Measurements from ENCODE around the gene ZNF385C.
A peak's percentile ranks its signal among the peaks of the same experiment; 100 is the strongest.

Gene ZNF385C

DNA sequence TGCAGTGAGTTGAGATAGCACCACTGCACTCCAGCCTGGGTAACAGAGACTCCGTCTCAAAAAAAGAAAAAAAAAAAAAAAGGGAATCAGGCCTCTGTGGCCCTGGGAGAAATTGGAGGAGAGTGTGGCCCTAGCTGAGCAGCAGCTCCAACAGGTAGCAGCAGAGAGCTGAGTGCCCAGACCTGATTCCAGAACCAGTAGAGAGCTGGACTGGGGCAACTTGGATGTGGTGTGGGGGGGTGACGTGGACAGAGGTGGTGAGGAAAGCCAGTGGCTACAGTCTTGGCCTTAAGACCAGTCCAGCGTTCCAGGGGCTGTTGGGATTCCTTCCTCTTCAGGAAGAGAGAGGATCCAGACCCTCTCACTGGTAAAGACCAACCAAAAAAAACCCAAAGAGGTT, 26.0 kb upstream of the ZNF385C start:
- Histone ChIP-seq H3K4me1 (ENCODE audit: control insufficient read depth, insufficient read depth, low read length) (peaks cover 2% of the 10 kb centered on the region; the same call in 1 of the 2 replicates), H3K9me3 (ENCODE audit: control insufficient read depth, insufficient read depth, low read length) (no peaks in the 10 kb centered on the region), H3K27ac (ENCODE audit: low read length) (no peak overlapping the region), H3K27me3 (ENCODE audit: control insufficient read depth, insufficient read depth, low read length) (no peaks in the 10 kb centered on the region), H3K36me3 (ENCODE audit: control insufficient read depth, insufficient read depth, low read length) (peaks cover 20% of the 10 kb centered on the region), H3K4me3 (ENCODE audit: low read length) (no peak overlapping the region)
- DNase-seq (ENCODE audit: low read depth, low spot score) = no peak
- no CpG with 5 or more reads among the region's 3 CpGs for WGBS (ENCODE audit: insufficient coverage, insufficient read length)

DNA sequence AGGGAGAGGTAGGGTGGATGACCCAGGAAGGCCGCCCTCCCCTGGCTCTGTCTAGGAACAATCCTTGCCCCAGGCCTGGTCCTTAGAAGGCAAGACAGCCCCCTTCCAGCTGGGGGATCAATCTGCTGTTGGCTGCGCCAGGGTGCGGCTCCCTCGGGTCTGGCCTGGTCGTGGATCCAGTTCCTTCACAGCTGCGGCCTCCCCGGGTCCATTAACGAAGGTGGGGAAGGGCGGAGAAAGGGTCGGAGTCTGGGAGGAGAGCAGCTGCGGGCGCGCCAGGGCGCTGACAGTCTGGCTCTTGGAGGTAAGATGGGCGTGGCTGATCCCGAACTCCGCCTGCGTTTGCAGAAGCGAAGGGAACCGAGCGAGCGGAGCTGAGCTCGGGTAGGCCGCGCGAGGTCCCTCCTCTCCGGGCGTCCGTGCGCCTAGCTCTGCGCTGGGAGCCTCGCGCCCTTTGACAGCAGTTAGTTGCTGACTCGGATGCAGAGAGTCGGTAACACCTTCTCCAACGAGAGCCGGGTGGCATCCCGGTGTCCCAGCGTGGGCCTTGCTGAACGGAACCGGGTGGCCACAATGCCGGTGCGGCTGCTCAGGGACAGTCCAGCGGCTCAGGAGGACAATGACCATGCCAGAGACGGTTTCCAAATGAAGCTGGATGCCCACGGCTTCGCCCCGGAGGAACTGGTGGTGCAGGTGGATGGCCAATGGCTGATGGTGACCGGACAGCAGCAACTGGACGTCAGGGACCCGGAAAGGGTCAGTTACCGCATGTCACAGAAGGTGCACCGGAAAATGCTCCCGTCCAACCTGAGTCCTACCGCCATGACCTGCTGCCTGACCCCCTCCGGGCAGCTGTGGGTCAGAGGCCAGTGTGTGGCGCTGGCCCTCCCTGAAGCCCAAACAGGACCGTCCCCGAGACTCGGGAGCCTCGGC, 24.4 kb upstream of the ZNF385C start, which contains the start of gene HSPB9:
TSS of gene HSPB9 (plus strand) at position 434 of the 933 bp plus-strand sequence. CDS start at position 481, 47 bp downstream.
- no CpG with 5 or more reads among the region's 61 CpGs for WGBS (ENCODE audit: insufficient coverage, insufficient read length)

DNA sequence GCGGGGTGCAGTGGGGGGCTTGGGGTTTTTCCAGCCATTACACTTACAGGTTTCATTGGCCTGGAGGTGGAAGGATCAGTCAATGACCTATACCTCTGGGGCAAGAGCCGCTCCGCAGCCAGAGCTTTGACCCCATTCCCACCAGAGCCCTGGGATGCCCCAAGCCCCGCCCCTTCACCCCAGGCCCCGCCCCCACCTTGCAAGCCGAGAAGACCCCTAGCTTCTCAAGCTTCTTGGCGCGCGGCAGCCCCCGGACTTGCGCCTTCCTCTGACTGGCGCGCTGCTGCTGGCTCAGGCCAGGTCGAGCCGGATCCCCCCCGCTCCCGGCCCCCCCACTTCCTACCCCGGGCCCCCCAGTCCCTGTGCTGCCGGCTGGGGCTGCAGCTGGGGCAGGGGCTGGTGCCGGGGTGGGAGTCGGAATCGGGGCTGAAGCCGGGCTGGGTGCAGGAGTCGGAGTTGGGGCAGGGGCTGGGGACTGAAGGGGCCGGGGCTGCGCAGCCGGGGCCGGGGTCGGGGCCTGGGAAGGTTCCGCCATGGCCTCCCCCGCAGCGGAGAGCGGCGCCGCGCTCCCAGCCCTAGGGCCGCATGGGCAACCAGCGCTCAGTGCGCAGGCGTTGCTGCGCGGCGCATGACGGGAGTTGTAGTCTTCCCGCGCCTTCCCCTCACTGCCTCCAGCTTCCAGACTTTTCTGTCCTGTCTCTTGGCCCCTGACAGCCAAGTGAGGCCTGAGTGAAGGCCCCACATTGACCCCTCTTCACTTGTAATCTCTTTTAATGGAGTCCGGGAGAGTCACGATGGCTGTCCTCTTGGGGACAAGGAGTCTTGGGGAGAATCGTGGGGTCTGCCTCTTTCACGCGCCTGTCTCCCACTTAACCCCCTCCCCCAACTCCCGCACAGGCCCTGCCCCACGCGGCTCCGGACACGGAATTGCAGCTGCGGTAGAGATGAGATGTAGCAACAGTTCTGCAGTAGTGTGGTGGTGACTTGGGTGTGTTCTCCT, 22.8 kb upstream of the ZNF385C start, which contains the start of gene KAT2A:
TSS of gene KAT2A (minus strand) at position 598 of the 1,000 bp plus-strand sequence. CDS start at position 535, 63 bp downstream.
- peak; percentile 83 for DNase-seq (ENCODE audit: low read depth, low spot score)
- H3K36me3 ChIP-seq (ENCODE audit: control insufficient read depth, insufficient read depth, low read length) = peaks cover 3% of the 10 kb centered on the region; the same call in 1 of the 2 replicates

More for the DNA sequence above, 24.4 kb upstream of the ZNF385C start, which contains the start of gene HSPB9:
- Histone ChIP-seq H3K4me1 (ENCODE audit: control insufficient read depth, insufficient read depth, low read length) (peaks cover 2% of the 10 kb centered on the region; the same call in 1 of the 2 replicates), H3K27me3 (ENCODE audit: control insufficient read depth, insufficient read depth, low read length) (no peaks in the 10 kb centered on the region), H3K9me3 (ENCODE audit: control insufficient read depth, insufficient read depth, low read length) (no peaks in the 10 kb centered on the region), H3K36me3 (ENCODE audit: control insufficient read depth, insufficient read depth, low read length) (peaks cover 7% of the 10 kb centered on the region; the same call in 1 of the 2 replicates), H3K4me3 (ENCODE audit: low read length) (no peak within 1 kb of the TSS; the same call in 1 of the 2 replicates), H3K27ac (ENCODE audit: low read length) (no peak within 1 kb of the TSS)
- DNase-seq (ENCODE audit: low read depth, low spot score) = peak; percentile 78

DNA sequence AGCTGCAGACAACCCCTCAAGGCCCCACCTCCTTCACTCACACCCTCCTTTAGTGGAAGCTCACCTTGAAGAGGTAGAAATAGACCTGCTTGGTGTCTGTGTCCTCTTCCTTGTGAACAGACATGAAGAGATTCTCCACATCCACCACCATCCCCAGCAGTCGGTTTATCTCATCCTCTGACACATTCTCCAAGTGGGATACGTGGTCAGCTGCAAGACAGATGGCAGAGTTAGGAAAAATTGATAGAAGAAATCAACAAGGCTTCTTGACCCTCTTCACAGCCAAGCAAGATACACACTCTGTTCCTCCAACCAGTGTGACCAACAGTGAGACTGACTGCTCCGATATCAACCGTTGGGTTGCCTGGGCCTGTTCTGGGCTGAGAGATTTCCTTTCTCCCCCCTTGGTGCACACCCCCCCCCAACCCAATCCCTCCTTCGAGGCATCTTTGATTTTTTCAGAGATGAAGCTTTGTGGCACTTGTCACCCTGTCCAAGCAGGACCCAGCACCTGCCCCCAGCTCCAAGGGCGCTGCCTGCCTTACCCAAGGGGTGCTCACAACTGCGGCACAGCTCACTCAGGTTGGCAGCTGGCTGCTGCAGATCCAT, 22.0 kb upstream of the ZNF385C start:
- Histone ChIP-seq H3K27ac (ENCODE audit: low read length) (no peak overlapping the region), H3K4me3 (ENCODE audit: low read length) (no peak overlapping the region; the same call in 1 of the 2 replicates), H3K9me3 (ENCODE audit: control insufficient read depth, insufficient read depth, low read length) (no peaks in the 10 kb centered on the region), H3K27me3 (ENCODE audit: control insufficient read depth, insufficient read depth, low read length) (no peaks in the 10 kb centered on the region), H3K4me1 (ENCODE audit: control insufficient read depth, insufficient read depth, low read length) (peaks cover 2% of the 10 kb centered on the region; the same call in 1 of the 2 replicates), H3K36me3 (ENCODE audit: control insufficient read depth, insufficient read depth, low read length) (0 out of 2 replicates have a peak, but pooled peaks cover 4% of the 10 kb centered on the region)
- no CpG with 5 or more reads among the region's 7 CpGs for WGBS (ENCODE audit: insufficient coverage, insufficient read length)
- DNase-seq (ENCODE audit: low read depth, low spot score) = no peak

More for the DNA sequence above, 22.8 kb upstream of the ZNF385C start, which contains the start of gene KAT2A:
- Histone ChIP-seq H3K4me1 (ENCODE audit: control insufficient read depth, insufficient read depth, low read length) (peaks cover 2% of the 10 kb centered on the region; the same call in 1 of the 2 replicates), H3K27ac (ENCODE audit: low read length) (no peak within 1 kb of the TSS), H3K9me3 (ENCODE audit: control insufficient read depth, insufficient read depth, low read length) (no peaks in the 10 kb centered on the region), H3K4me3 (ENCODE audit: low read length) (peak within 1 kb of the TSS; percentile 63; the same call in 1 of the 2 replicates), H3K27me3 (ENCODE audit: control insufficient read depth, insufficient read depth, low read length) (no peaks in the 10 kb centered on the region)
- no CpG with 5 or more reads among the region's 57 CpGs for WGBS (ENCODE audit: insufficient coverage, insufficient read length)

DNA sequence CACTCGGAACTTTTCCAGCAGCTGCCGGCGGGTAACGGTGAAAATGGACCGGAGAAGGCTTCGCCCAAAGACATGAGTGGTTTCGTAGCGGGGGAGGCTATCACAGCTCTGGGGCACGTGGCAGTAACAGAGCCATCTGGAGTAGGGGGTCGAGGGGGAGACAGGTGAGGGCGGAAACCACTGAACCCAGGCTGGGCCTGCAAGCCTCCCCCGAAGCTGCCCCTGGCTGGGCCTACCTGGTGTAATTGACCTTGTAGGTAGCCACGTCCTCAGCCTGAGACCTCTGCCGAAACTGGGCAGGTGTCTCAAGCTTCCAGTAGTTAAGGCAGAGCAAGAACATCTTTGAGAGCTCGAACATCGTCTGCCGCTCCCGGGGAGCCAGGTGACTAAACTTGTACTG, 21.0 kb upstream of the ZNF385C start:
- Histone ChIP-seq H3K4me1 (ENCODE audit: control insufficient read depth, insufficient read depth, low read length) (peaks cover 2% of the 10 kb centered on the region; the same call in 1 of the 2 replicates), H3K27me3 (ENCODE audit: control insufficient read depth, insufficient read depth, low read length) (no peaks in the 10 kb centered on the region), H3K4me3 (ENCODE audit: low read length) (no peak overlapping the region), H3K27ac (ENCODE audit: low read length) (no peak overlapping the region), H3K36me3 (ENCODE audit: control insufficient read depth, insufficient read depth, low read length) (0 out of 2 replicates have a peak, but pooled peaks cover 7% of the 10 kb centered on the region), H3K9me3 (ENCODE audit: control insufficient read depth, insufficient read depth, low read length) (no peaks in the 10 kb centered on the region)
- DNase-seq (ENCODE audit: low read depth, low spot score) = no peak
- no CpG with 5 or more reads among the region's 18 CpGs for WGBS (ENCODE audit: insufficient coverage, insufficient read length)

DNA sequence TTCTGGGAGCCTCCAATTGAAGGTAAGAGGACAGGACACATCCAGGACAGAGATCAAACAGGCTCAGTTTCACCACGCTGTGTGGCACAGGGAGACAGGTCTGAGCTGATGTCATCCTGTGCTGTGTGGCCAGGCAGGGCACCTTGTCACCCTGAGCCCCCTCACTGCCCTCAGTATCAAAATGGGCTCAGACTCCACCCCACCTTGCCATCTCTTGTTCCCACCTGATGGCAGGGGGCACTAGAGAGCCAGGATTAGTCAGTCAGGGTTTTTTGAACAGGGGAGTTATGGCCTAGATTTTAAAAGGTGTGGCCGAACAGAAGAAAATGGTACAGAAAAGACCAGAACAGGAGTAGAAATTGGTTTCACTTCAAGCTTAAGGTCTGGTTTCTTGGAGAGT, 20.3 kb upstream of the ZNF385C start:
- H3K4me3 ChIP-seq (ENCODE audit: low read length) = no peak overlapping the region
- no peak overlapping the region for H3K27ac ChIP-seq (ENCODE audit: low read length)
- 0 out of 2 replicates have a peak, but pooled peaks cover 7% of the 10 kb centered on the region for H3K36me3 ChIP-seq (ENCODE audit: control insufficient read depth, insufficient read depth, low read length)
- no peaks in the 10 kb centered on the region for H3K9me3 ChIP-seq (ENCODE audit: control insufficient read depth, insufficient read depth, low read length)
- peaks cover 2% of the 10 kb centered on the region; the same call in 1 of the 2 replicates for H3K4me1 ChIP-seq (ENCODE audit: control insufficient read depth, insufficient read depth, low read length)
- H3K27me3 ChIP-seq (ENCODE audit: control insufficient read depth, insufficient read depth, low read length) = no peaks in the 10 kb centered on the region
- no peak for DNase-seq (ENCODE audit: low read depth, low spot score)
- WGBS (ENCODE audit: insufficient coverage, insufficient read length) = no CpG with 5 or more reads among the region's 2 CpGs

DNA sequence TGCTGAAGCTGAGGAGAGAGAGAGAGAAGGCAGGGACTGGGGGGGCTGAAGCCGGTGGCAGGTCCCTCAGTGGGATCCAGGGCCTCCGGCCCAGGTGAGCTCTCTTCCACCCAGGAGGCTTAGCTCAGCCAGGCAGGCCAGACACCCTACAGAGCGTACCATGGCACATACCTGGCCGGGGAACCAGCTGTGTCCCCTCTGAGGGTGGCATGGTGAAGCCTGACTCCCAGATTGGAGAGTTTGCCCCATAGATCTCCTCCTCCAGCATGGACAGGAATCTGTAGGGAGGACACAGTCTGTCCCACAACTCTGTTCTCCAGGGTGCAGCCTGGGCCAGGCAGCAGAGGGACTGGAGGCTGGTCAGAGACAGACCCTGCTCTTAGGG, 19.8 kb upstream of the ZNF385C start:
- H3K27ac ChIP-seq (ENCODE audit: low read length) = no peak overlapping the region
- no peaks in the 10 kb centered on the region for H3K9me3 ChIP-seq (ENCODE audit: control insufficient read depth, insufficient read depth, low read length)
- 0 out of 2 replicates have a peak, but pooled peaks cover 7% of the 10 kb centered on the region for H3K36me3 ChIP-seq (ENCODE audit: control insufficient read depth, insufficient read depth, low read length)
- H3K4me1 ChIP-seq (ENCODE audit: control insufficient read depth, insufficient read depth, low read length) = peaks cover 2% of the 10 kb centered on the region; the same call in 1 of the 2 replicates
- no peak overlapping the region for H3K4me3 ChIP-seq (ENCODE audit: low read length)
- H3K27me3 ChIP-seq (ENCODE audit: control insufficient read depth, insufficient read depth, low read length) = no peaks in the 10 kb centered on the region
- DNase-seq (ENCODE audit: low read depth, low spot score) = no peak
- no CpG with 5 or more reads among the region's 4 CpGs for WGBS (ENCODE audit: insufficient coverage, insufficient read length)

DNA sequence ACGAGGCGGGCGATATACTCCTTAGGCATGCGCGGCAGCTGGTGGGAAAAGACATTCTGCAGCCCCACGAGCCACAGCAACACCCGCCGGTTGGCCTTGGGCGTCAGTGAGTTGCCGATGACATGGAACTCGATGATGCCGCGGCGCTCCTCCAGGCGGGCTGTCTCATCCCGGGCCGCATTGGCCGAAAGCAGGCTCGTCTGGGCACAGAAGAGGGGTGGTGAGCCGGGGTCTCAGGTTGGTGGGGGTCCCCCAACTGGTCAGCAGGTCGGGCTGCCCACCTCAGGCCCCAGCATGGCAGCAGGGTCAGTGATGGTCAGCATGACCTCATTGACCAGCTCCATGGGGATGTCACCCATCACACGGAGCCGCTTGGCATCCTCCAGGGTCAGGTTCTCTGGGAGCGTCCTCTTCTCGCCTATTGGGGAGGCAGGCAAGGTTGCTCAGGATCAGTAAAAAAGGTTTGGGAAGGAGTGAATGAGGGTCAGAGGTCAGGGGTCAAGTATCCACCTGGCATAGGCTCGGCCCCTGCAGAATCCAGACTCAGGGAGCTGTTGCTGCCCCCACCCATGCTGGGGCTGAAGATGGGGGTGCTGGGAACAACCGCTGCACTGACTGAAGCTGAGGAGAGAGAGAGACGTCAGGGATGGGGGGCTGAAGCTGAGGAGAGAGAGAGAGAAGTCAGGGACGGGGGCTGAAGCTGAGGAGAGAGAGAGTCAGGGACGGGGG, 19.3 kb upstream of the ZNF385C start:
- 0 out of 2 replicates have a peak, but pooled peaks cover 7% of the 10 kb centered on the region for H3K36me3 ChIP-seq (ENCODE audit: control insufficient read depth, insufficient read depth, low read length)

More for the DNA sequence above, 19.3 kb upstream of the ZNF385C start:
- Histone ChIP-seq H3K4me1 (ENCODE audit: control insufficient read depth, insufficient read depth, low read length) (peaks cover 2% of the 10 kb centered on the region; the same call in 1 of the 2 replicates), H3K4me3 (ENCODE audit: low read length) (no peak overlapping the region), H3K9me3 (ENCODE audit: control insufficient read depth, insufficient read depth, low read length) (no peaks in the 10 kb centered on the region), H3K27me3 (ENCODE audit: control insufficient read depth, insufficient read depth, low read length) (no peaks in the 10 kb centered on the region), H3K27ac (ENCODE audit: low read length) (no peak overlapping the region)
- no peak for DNase-seq (ENCODE audit: low read depth, low spot score)
- WGBS (ENCODE audit: insufficient coverage, insufficient read length) = no CpG with 5 or more reads among the region's 30 CpGs
